OCI-LY1 (cell line): ENCODE measurements around the gene MAD1L1.

ENCODE experiments used
- H2AFZ ChIP-seq: fragments of 200-600 bp; sonication (generic), shearing (Covaris generic); 2 replicates; pipeline ENCODE4 v1.6.0; 2014; ENCODE audit warnings: antibody characterized with exemption, mild to moderate bottlenecking, low read length
- H3F3A ChIP-seq: fragments of 200-600 bp; sonication (generic), shearing (Covaris generic); 2 replicates; pipeline ENCODE4 v1.6.0; 2014; ENCODE audit warnings: mild to moderate bottlenecking, antibody characterized with exemption, low read length, moderate library complexity; ENCODE audit not compliant: insufficient read depth
- H3K27ac ChIP-seq: fragments of 200-600 bp; sonication (generic); 2 replicates; pipeline ENCODE4 v1.5.1; 2014; ENCODE audit warnings: low read length, mixed run types, mild to moderate bottlenecking, low read depth; ENCODE audit not compliant: poor library complexity, severe bottlenecking
- H3K27me3 ChIP-seq: fragments of 200-600 bp; sonication (generic); 2 replicates; pipeline ENCODE4 v1.6.0; 2014; ENCODE audit warnings: antibody characterized with exemption, mild to moderate bottlenecking, low read length, moderate library complexity; ENCODE audit not compliant: insufficient read depth
- H3K36me3 ChIP-seq: fragments of 200-600 bp; sonication (generic); 2 replicates; pipeline ENCODE4 v1.6.1; 2014; ENCODE audit warnings: mild to moderate bottlenecking, antibody characterized with exemption, low read length, moderate library complexity, mixed read lengths; ENCODE audit not compliant: insufficient read depth
- H3K4me1 ChIP-seq: fragments of 200-600 bp; sonication (generic); 2 replicates; pipeline ENCODE4 v1.5.1; 2014; ENCODE audit warnings: mild to moderate bottlenecking, low read length, moderate library complexity; ENCODE audit not compliant: insufficient read depth, severe bottlenecking
- H3K4me2 ChIP-seq: fragments of 200-600 bp; sonication (generic), shearing (Covaris generic); 2 replicates; pipeline ENCODE4 v1.6.1; 2014; ENCODE audit warnings: low read length
- H3K4me3 ChIP-seq: fragments of 200-600 bp; sonication (generic); 2 replicates; pipeline ENCODE4 v1.5.1; 2014; ENCODE audit warnings: low read length, low read depth, mild to moderate bottlenecking, mixed read lengths; ENCODE audit not compliant: poor library complexity, severe bottlenecking
- H3K79me2 ChIP-seq: fragments of 200-600 bp; shearing (Covaris generic); 2 replicates; pipeline ENCODE4 v1.6.1; 2016; ENCODE audit warnings: mixed run types, low read length, mixed read lengths; ENCODE audit not compliant: insufficient read depth
- H3K9ac ChIP-seq: fragments of 200-600 bp; sonication (generic), shearing (Covaris generic); 2 replicates; pipeline ENCODE4 v1.6.1; 2014; ENCODE audit warnings: mild to moderate bottlenecking, low read length, mixed read lengths
- H3K9me2 ChIP-seq: fragments of 200-600 bp; sonication (generic), shearing (Covaris generic); 2 replicates; pipeline ENCODE4 v1.6.1; 2014; ENCODE audit warnings: low read depth, mild to moderate bottlenecking, low read length, mixed read lengths
- H3K9me3 ChIP-seq: fragments of 200-600 bp; shearing (Covaris generic); 2 replicates; pipeline ENCODE4 v1.6.1; 2014; ENCODE audit warnings: low read length, mixed read lengths
- H4K20me1 ChIP-seq: fragments of 200-600 bp; sonication (generic), shearing (Covaris generic); 2 replicates; pipeline ENCODE4 v1.6.0; 2016; ENCODE audit warnings: mild to moderate bottlenecking, low read length; ENCODE audit not compliant: insufficient read depth
- CTCF ChIP-seq: fragments of 200-600 bp; sonication (generic), shearing (Covaris generic); IDR thresholded peaks from 2 replicates; pipeline ENCODE4 v1.5.1; 2017; ENCODE audit warnings: mild to moderate bottlenecking, antibody characterized with exemption, low read length, moderate library complexity, mixed read lengths
- EZH2 ChIP-seq: fragments of 200-600 bp; sonication (generic), shearing (Covaris generic); IDR thresholded peaks from 2 replicates; pipeline ENCODE4 v1.8.0; 2017; ENCODE audit warnings: borderline replicate concordance, mixed run types, mild to moderate bottlenecking, antibody characterized with exemption, low read length, moderate library complexity, mixed read lengths

Gene MAD1L1

GRCh38 chr7:1989049-1989860 is 243.5 kb downstream of the MAD1L1 start:
- H3K9ac ChIP-seq = no peak overlapping the region
- no peak overlapping the region for H2AFZ ChIP-seq
- no peaks in the 10 kb centered on the region for H3K79me2 ChIP-seq
- H3K4me2 ChIP-seq = no peak overlapping the region
- H3K36me3 ChIP-seq = peaks cover 5% of the 10 kb centered on the region; the same call in 1 of the 2 replicates
- peaks cover 23% of the 10 kb centered on the region for H3K4me1 ChIP-seq
- H3K9me3 ChIP-seq = no peaks in the 10 kb centered on the region
- H3K27me3 ChIP-seq = no peaks in the 10 kb centered on the region
- TF ChIP-seq CTCF (no peak), EZH2 (no peak)
- no peaks in the 10 kb centered on the region for H3K9me2 ChIP-seq
- H4K20me1 ChIP-seq = no peaks in the 10 kb centered on the region
- no peak overlapping the region for H3K27ac ChIP-seq
- H3F3A ChIP-seq = no peaks in the 10 kb centered on the region
- no peak overlapping the region for H3K4me3 ChIP-seq

GRCh38 chr7:1988533-1988930 is 244.2 kb downstream of the MAD1L1 start:
- H3K9me3 ChIP-seq = no peaks in the 10 kb centered on the region
- no peak overlapping the region for H3K9ac ChIP-seq
- peaks cover 16% of the 10 kb centered on the region for H3K4me1 ChIP-seq
- no peak overlapping the region for H3K4me2 ChIP-seq
- no peak overlapping the region for H3K4me3 ChIP-seq
- no peaks in the 10 kb centered on the region for H4K20me1 ChIP-seq
- H2AFZ ChIP-seq = no peak overlapping the region
- H3K27ac ChIP-seq = no peak overlapping the region
- H3K27me3 ChIP-seq = no peaks in the 10 kb centered on the region
- no peaks in the 10 kb centered on the region; the same call in 1 of the 2 replicates for H3F3A ChIP-seq
- H3K36me3 ChIP-seq = 0 out of 2 replicates have a peak, but pooled peaks cover 5% of the 10 kb centered on the region
- H3K9me2 ChIP-seq = no peaks in the 10 kb centered on the region
- no peaks in the 10 kb centered on the region for H3K79me2 ChIP-seq
- TF ChIP-seq CTCF = no peak
- TF ChIP-seq EZH2 = no peak

GRCh38 chr7:1987591-1988532 is 244.9 kb downstream of the MAD1L1 start:
- no peak overlapping the region for H3K27ac ChIP-seq

More at GRCh38 chr7:1987591-1988532, 244.9 kb downstream of the MAD1L1 start:
- Histone ChIP-seq H3K9me2 (no peaks in the 10 kb centered on the region), H3F3A (no peaks in the 10 kb centered on the region; the same call in 1 of the 2 replicates), H3K79me2 (no peaks in the 10 kb centered on the region), H2AFZ (no peak overlapping the region), H3K36me3 (0 out of 2 replicates have a peak, but pooled peaks cover 5% of the 10 kb centered on the region), H3K4me1 (peaks cover 9% of the 10 kb centered on the region), H3K9ac (no peak overlapping the region), H3K4me2 (no peak overlapping the region), H4K20me1 (no peaks in the 10 kb centered on the region), H3K4me3 (no peak overlapping the region), H3K27me3 (no peaks in the 10 kb centered on the region), H3K9me3 (no peaks in the 10 kb centered on the region)
- TF ChIP-seq EZH2 = no peak
- TF ChIP-seq CTCF = no peak
